ENCODE measurements around the gene CLPSL2. TPM values are rescaled to one million over a fixed set of nuclear protein-coding genes. Genes with fewer than 3 reads are reported as not detected.

The CLPSL2 gene
- total RNA-seq, 4 donors from 2014 or later = not detected

DNA sequence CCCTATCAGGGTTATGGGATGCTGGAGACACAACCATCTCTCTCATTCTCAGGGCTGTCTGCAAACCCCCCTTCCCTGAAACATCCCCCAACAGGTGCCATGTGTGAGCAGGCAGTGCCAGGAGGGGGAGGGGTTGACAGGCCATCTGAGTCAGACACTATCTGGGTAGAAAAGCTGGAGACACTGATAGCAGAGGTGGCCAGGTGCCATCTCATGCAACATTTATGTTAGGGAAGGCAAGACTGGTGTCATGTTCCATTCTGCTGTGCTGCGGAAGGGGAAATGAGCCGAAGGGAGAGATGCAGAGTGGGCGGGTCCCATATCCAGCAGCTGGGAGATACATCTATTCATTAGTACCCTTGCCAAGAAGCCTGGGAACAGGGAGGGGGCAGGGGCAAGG lies 32.3 kb downstream of the CLPSL2 start:
- WGBS, 2 donors = 34 to 42% methylated on average over 3 of the region's 3 CpGs
- no peak for DNase-seq (ENCODE audit: low spot score in 2 of 2)
- intact Hi-C loops (cut with DNase I; ENCODE audit: low total_unique reads) = no loop called here
- no peak for TF ChIP-seq POLR2A (IDR thresholded peaks at IDR 0.05)
- TF ChIP-seq, protein P1, sequence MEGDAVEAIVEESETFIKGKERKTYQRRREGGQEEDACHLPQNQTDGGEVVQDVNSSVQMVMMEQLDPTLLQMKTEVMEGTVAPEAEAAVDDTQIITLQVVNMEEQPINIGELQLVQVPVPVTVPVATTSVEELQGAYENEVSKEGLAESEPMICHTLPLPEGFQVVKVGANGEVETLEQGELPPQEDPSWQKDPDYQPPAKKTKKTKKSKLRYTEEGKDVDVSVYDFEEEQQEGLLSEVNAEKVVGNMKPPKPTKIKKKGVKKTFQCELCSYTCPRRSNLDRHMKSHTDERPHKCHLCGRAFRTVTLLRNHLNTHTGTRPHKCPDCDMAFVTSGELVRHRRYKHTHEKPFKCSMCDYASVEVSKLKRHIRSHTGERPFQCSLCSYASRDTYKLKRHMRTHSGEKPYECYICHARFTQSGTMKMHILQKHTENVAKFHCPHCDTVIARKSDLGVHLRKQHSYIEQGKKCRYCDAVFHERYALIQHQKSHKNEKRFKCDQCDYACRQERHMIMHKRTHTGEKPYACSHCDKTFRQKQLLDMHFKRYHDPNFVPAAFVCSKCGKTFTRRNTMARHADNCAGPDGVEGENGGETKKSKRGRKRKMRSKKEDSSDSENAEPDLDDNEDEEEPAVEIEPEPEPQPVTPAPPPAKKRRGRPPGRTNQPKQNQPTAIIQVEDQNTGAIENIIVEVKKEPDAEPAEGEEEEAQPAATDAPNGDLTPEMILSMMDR (IDR thresholded peaks at IDR 0.05) = no peak
- no peak overlapping the region for H3K4me3 ChIP-seq (ENCODE audit: low read depth, poor library complexity, severe bottlenecking)

- intact Hi-C loops (cut with DNase I; ENCODE audit: low total_unique reads) = no loop called here
- no peak for DNase-seq (ENCODE audit: low spot score in 2 of 2)
- TF ChIP-seq POLR2A (IDR thresholded peaks at IDR 0.05) = no peak
- TF ChIP-seq, protein P1 (IDR thresholded peaks at IDR 0.05) = no peak
- 79 to 80% methylated on average over 5 of the region's 5 CpGs for WGBS, 2 donors
- no peak overlapping the region for H3K4me3 ChIP-seq (ENCODE audit: low read depth, poor library complexity, severe bottlenecking)
These were observed 33.4 kb downstream of the CLPSL2 start for GRCh38 chr6:35809809-35810208.

GRCh38 chr6:35810971-35811698 lies 34.7 kb downstream of the CLPSL2 start:
- intact Hi-C loops (cut with DNase I; ENCODE audit: low total_unique reads) = no loop called here
- no peak overlapping the region for H3K4me3 ChIP-seq (ENCODE audit: low read depth, poor library complexity, severe bottlenecking)
- no peak for TF ChIP-seq POLR2A (IDR thresholded peaks at IDR 0.05)
- TF ChIP-seq, protein P1 (IDR thresholded peaks at IDR 0.05) = no peak
- 56 to 61% methylated on average over 14 of the region's 14 CpGs for WGBS, 2 donors
- DNase-seq (ENCODE audit: low spot score in 2 of 2) = no peak

DNA sequence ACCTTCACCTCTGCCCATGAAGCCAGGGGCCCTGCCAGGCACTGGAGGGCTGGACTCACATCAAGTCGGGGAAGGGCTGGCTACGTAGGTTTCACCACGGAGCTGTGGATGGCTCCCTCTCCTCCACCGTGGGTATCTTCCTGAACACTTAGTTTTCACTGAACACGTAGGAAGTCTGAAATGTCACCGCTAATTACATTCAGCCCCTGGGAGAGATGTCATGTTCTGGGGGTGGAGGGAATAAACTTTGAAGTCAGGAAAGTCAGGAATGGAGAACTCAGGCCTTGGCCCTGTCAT lies 35.2 kb downstream of the CLPSL2 start:
- no peak for TF ChIP-seq POLR2A (IDR thresholded peaks at IDR 0.05)
- TF ChIP-seq, protein P1 (IDR thresholded peaks at IDR 0.05) = no peak
- 58 to 63% methylated on average over 6 of the region's 6 CpGs for WGBS, 2 donors
- no peak for DNase-seq (ENCODE audit: low spot score in 2 of 2)
- intact Hi-C loops (cut with DNase I; ENCODE audit: low total_unique reads) = no loop called here
- no peak overlapping the region for H3K4me3 ChIP-seq (ENCODE audit: low read depth, poor library complexity, severe bottlenecking)

- no peak overlapping the region for H3K4me3 ChIP-seq (ENCODE audit: low read depth, poor library complexity, severe bottlenecking)
- no peak for DNase-seq (ENCODE audit: low spot score in 2 of 2)
- no peak for TF ChIP-seq POLR2A (IDR thresholded peaks at IDR 0.05)
- TF ChIP-seq, protein P1 (IDR thresholded peaks at IDR 0.05) = no peak
- intact Hi-C loops (cut with DNase I; ENCODE audit: low total_unique reads) = no loop called here
These were observed 41.1 kb downstream of the CLPSL2 start for GRCh38 chr6:35817515-35817914.

- no peak for DNase-seq (ENCODE audit: low spot score in 2 of 2)
- TF ChIP-seq, protein P1 (IDR thresholded peaks at IDR 0.05) = no peak
- TF ChIP-seq POLR2A (IDR thresholded peaks at IDR 0.05) = no peak
- no peak overlapping the region for H3K4me3 ChIP-seq (ENCODE audit: low read depth, poor library complexity, severe bottlenecking)
- WGBS, 2 donors = 85 to 91% methylated on average over 2 of the region's 2 CpGs
- intact Hi-C loops (cut with DNase I; ENCODE audit: low total_unique reads) = no loop called here
These were observed 47.2 kb downstream of the CLPSL2 start for GRCh38 chr6:35823601-35824000.

All from lower leg skin (tissue), 4 donors.